T-helper 2 cell treated with Interferon-gamma antibody and Interleukin-4, amounts not matched to agents 5 μg/mL and 100 μg/mL, for 36 hours (primary cell): ENCODE data around the gene CFAP46.
"Not testable (repeated sequence)": the region's sequence is repeated elsewhere in the genome, so short reads cannot be mapped to it uniquely, and the experiment has no call there.

Source experiments
- DNase-seq: peaks from one replicate; pipeline ENCODE4 v3.0.0; 2021; ENCODE audit warnings: low spot score
- H3K27ac Mint-ChIP-seq: one replicate; pipeline ENCODE4 v1.8.0; 2021; ENCODE audit warnings: mild to moderate bottlenecking, mixed read lengths
- H3K27me3 Mint-ChIP-seq: one replicate; pipeline ENCODE4 v1.8.0; 2021; ENCODE audit warnings: low read depth, mixed read lengths
- H3K36me3 Mint-ChIP-seq: one replicate; pipeline ENCODE4 v1.8.0; 2021; ENCODE audit warnings: low read depth, mixed read lengths
- H3K4me1 Mint-ChIP-seq: one replicate; pipeline ENCODE4 v1.8.0; 2021; ENCODE audit warnings: low read depth, mixed read lengths
- H3K4me3 Mint-ChIP-seq: one replicate; pipeline ENCODE4 v1.8.0; 2022; ENCODE audit warnings: mild to moderate bottlenecking, moderate library complexity, mixed read lengths
- H3K9me3 Mint-ChIP-seq: one replicate; pipeline ENCODE4 v1.8.0; 2021; ENCODE audit warnings: mixed read lengths

The CFAP46 gene

GRCh38 chr10:132835848-132836233, 106.5 kb downstream of the CFAP46 start:
- no peaks in the 10 kb centered on the region for H3K9me3 Mint-ChIP-seq
- no peak overlapping the region for H3K27ac Mint-ChIP-seq
- no peak for DNase-seq
- no peak overlapping the region for H3K4me3 Mint-ChIP-seq
- H3K4me1 Mint-ChIP-seq, result no peaks in the 10 kb centered on the region
- H3K27me3 Mint-ChIP-seq, result no peaks in the 10 kb centered on the region
- H3K36me3 Mint-ChIP-seq, result no peaks in the 10 kb centered on the region

GRCh38 chr10:132834891-132835847, 107.2 kb downstream of the CFAP46 start:
- DNase-seq, result no peak
- no peaks in the 10 kb centered on the region for H3K27me3 Mint-ChIP-seq
- H3K4me1 Mint-ChIP-seq, result no peaks in the 10 kb centered on the region
- H3K9me3 Mint-ChIP-seq, result no peaks in the 10 kb centered on the region
- no peak overlapping the region for H3K4me3 Mint-ChIP-seq
- H3K36me3 Mint-ChIP-seq, result no peaks in the 10 kb centered on the region
- H3K27ac Mint-ChIP-seq, result no peak overlapping the region

GRCh38 chr10:132834311-132834761, 108.0 kb downstream of the CFAP46 start:
- no peak for DNase-seq
- H3K27me3 Mint-ChIP-seq, result no peaks in the 10 kb centered on the region
- H3K36me3 Mint-ChIP-seq, result no peaks in the 10 kb centered on the region
- H3K27ac Mint-ChIP-seq, result no peak overlapping the region
- H3K4me3 Mint-ChIP-seq, result no peak overlapping the region
- no peaks in the 10 kb centered on the region for H3K4me1 Mint-ChIP-seq
- H3K9me3 Mint-ChIP-seq, result no peaks in the 10 kb centered on the region

- DNase-seq, result no peak
- Mint-ChIP-seq H3K27me3 (no peaks in the 10 kb centered on the region), H3K4me1 (no peaks in the 10 kb centered on the region), H3K9me3 (no peaks in the 10 kb centered on the region), H3K4me3 (no peak overlapping the region), H3K27ac (no peak overlapping the region), H3K36me3 (no peaks in the 10 kb centered on the region)
Observed at GRCh38 chr10:132833421-132834111, 108.8 kb downstream of the CFAP46 start.

- Mint-ChIP-seq H3K4me3 (no peak overlapping the region), H3K27me3 (no peaks in the 10 kb centered on the region), H3K9me3 (peaks cover 9% of the 10 kb centered on the region), H3K4me1 (no peaks in the 10 kb centered on the region), H3K27ac (no peak overlapping the region), H3K36me3 (peaks cover 2% of the 10 kb centered on the region)
- no peak for DNase-seq
Observed at GRCh38 chr10:132832186-132832969, 110.0 kb downstream of the CFAP46 start.

- no peak for DNase-seq
- no peaks in the 10 kb centered on the region for H3K4me1 Mint-ChIP-seq
- no peak overlapping the region for H3K4me3 Mint-ChIP-seq
- H3K27me3 Mint-ChIP-seq, result no peaks in the 10 kb centered on the region
- H3K9me3 Mint-ChIP-seq, result peaks cover 9% of the 10 kb centered on the region
- H3K36me3 Mint-ChIP-seq, result peaks cover 2% of the 10 kb centered on the region
- H3K27ac Mint-ChIP-seq, result no peak overlapping the region
Observed at GRCh38 chr10:132829403-132829802, 113.0 kb downstream of the CFAP46 start.

GRCh38 chr10:132828681-132829080, 113.7 kb downstream of the CFAP46 start:
- H3K36me3 Mint-ChIP-seq, result peaks cover 2% of the 10 kb centered on the region

GRCh38 chr10:132827861-132828539, 114.4 kb downstream of the CFAP46 start:
- no peak for DNase-seq
- H3K36me3 Mint-ChIP-seq, result peaks cover 2% of the 10 kb centered on the region
- peaks cover 9% of the 10 kb centered on the region for H3K9me3 Mint-ChIP-seq
- H3K4me1 Mint-ChIP-seq, result no peaks in the 10 kb centered on the region
- H3K27ac Mint-ChIP-seq, result no peak overlapping the region
- no peak overlapping the region for H3K4me3 Mint-ChIP-seq
- no peaks in the 10 kb centered on the region for H3K27me3 Mint-ChIP-seq

More at GRCh38 chr10:132828681-132829080, 113.7 kb downstream of the CFAP46 start:
- no peaks in the 10 kb centered on the region for H3K4me1 Mint-ChIP-seq
- no peak overlapping the region for H3K27ac Mint-ChIP-seq
- H3K4me3 Mint-ChIP-seq, result no peak overlapping the region
- DNase-seq, result no peak
- no peaks in the 10 kb centered on the region for H3K27me3 Mint-ChIP-seq
- peaks cover 9% of the 10 kb centered on the region for H3K9me3 Mint-ChIP-seq

- Mint-ChIP-seq H3K4me3 (no peak overlapping the region), H3K36me3 (peaks cover 2% of the 10 kb centered on the region), H3K27me3 (no peaks in the 10 kb centered on the region), H3K9me3 (peaks cover 9% of the 10 kb centered on the region), H3K27ac (no peak overlapping the region), H3K4me1 (no peaks in the 10 kb centered on the region)
- no peak for DNase-seq
Observed at GRCh38 chr10:132827423-132827789, 115.0 kb downstream of the CFAP46 start.

GRCh38 chr10:132826524-132827422, 115.6 kb downstream of the CFAP46 start:
- H3K27me3 Mint-ChIP-seq, result no peaks in the 10 kb centered on the region
- no peak for DNase-seq
- H3K4me3 Mint-ChIP-seq, result no peak overlapping the region
- H3K9me3 Mint-ChIP-seq, result peaks cover 9% of the 10 kb centered on the region
- H3K4me1 Mint-ChIP-seq, result no peaks in the 10 kb centered on the region
- no peak overlapping the region for H3K27ac Mint-ChIP-seq
- peaks cover 2% of the 10 kb centered on the region for H3K36me3 Mint-ChIP-seq

GRCh38 chr10:132825783-132826523, 116.4 kb downstream of the CFAP46 start:
- H3K27ac Mint-ChIP-seq, H3K27me3 Mint-ChIP-seq, H3K9me3 Mint-ChIP-seq, H3K36me3 Mint-ChIP-seq, H3K4me1 Mint-ChIP-seq, DNase-seq, H3K4me3 Mint-ChIP-seq: not testable (repeated sequence)

- DNase-seq, result no peak
- Mint-ChIP-seq H3K27me3 (no peaks in the 10 kb centered on the region), H3K9me3 (no peaks in the 10 kb centered on the region), H3K36me3 (no peaks in the 10 kb centered on the region), H3K27ac (no peak overlapping the region), H3K4me1 (no peaks in the 10 kb centered on the region), H3K4me3 (no peak overlapping the region)
Observed at GRCh38 chr10:132820056-132820455, 122.3 kb downstream of the CFAP46 start.
